GM12872 (cell line): ENCODE data around the gene PTPN20.

Experiments
- CTCF ChIP-seq: IDR thresholded peaks from 3 replicates; pipeline ENCODE4 v1.5.1; 2011; ENCODE audit warnings: low read depth, mild to moderate bottlenecking, low read length, moderate library complexity; ENCODE audit not compliant: insufficient read depth

PTPN20 gene

GRCh38 chr10:47034441-47035051, 123.3 kb downstream of the PTPN20 start:
- TF ChIP-seq CTCF = no peak

- TF ChIP-seq CTCF = no peak
These were observed 124.1 kb downstream of the PTPN20 start for GRCh38 chr10:47035171-47035818.

GRCh38 chr10:47035819-47036337, 124.7 kb downstream of the PTPN20 start:
- TF ChIP-seq CTCF = no peak

DNA sequence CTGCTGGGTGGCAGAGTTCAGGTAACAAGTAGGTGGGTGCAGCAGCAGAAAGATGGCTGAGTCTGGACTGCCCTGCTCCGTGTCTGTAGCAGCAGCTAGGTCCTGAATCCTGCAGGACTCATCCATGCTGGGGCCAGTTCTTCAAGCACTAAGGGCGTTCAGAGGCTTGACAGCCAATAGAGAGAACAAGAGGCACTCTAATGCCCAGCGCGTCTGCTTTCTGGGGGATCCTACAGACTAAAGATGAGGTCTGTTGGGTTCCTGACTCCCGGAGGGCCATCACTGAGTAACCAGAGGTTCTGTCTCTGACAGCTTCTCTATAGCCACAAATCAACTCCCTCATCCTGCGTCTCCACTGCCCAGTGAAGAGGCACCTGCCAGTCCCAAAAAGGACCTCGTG, 125.5 kb downstream of the PTPN20 start:
- TF ChIP-seq CTCF = no peak

DNA sequence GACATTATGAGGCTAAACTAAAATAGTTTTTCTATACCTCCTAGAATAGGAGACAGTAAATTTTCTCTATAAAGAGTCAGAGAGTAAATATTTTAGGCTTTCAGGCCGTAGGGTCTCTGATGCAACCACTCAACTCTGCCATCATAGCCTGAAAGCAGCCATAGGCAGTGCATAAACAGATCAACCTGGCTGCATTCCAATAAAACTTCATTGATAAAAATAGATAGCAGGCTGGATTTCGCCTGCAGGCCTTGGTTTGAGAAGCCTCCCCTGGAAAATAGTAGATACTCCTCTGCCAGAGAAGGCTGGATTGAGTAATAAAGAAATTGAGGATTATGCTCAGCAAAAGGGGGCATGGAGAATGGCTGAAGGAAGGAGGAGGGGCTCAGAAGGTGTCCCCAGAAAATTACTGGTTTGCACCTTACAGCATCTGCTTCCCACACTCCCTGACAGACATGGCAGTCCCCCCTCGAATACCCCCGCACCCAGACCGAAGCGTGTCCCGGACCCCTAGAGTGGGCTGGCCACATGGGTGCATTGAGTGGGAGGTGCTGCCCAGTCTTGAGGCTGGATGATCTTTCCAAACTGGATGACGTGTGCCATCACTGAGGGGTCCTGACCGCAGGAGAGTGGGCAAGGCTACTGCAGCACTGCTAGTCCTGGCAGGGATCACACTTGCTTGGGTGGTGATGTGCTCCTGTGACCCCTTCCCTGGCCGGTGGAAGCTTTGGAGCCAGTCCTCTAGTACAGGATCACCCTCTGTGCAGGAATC, 126.6 kb downstream of the PTPN20 start:
- no peak for TF ChIP-seq CTCF

GRCh38 chr10:47038881-47039561, 127.8 kb downstream of the PTPN20 start:
- no peak for TF ChIP-seq CTCF

DNA sequence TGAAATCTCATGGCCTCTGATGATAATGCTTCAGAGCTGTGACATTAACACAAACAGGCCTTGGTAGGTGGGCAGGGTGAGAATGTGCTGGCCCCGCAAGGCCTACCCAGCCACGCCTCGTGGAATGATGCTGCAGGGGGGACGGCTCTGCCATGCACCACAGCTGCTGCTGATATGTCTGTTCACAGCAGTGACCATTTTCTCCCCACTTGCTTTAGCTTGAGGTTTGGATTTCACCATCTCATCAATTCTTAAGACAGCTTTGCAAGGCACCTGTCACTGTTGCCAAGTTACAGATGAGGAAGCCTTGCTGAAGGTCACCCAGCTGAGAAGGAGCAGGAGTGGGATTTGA, 128.3 kb downstream of the PTPN20 start:
- TF ChIP-seq CTCF = no peak
